Bronchial epithelial cell (primary cell): ENCODE data around the gene ABCG8. TPM values are rescaled to one million over a fixed set of nuclear protein-coding genes. Genes with fewer than 3 reads are reported as not detected.

Source experiments
- DNase-seq: peaks from one replicate; pipeline ENCODE4 v3.0.0-alpha.2; 2010; ENCODE audit warnings: low read depth
- FAIRE-seq: peaks from 2 replicates; lab custom pipeline; 2011; peaks lifted over from hg19 to GRCh38; lab: Jason Lieb, UNC
- H3K27me3 ChIP-seq: 2 replicates; pipeline ENCODE4 v1.5.1; 2011; ENCODE audit warnings: low read length; ENCODE audit not compliant: control insufficient read depth, insufficient read depth
- H3K36me3 ChIP-seq: 2 replicates; pipeline ENCODE4 v1.5.1; 2011; ENCODE audit warnings: low read length; ENCODE audit not compliant: control insufficient read depth, insufficient read depth
- H3K4me3 ChIP-seq: 2 replicates; pipeline ENCODE4 v1.5.1; 2011; ENCODE audit warnings: mild to moderate bottlenecking, low read depth, low read length, control low read depth
- CTCF ChIP-seq: IDR thresholded peaks from 2 replicates; pipeline ENCODE4 v1.5.1; 2011; ENCODE audit warnings: mild to moderate bottlenecking, moderate library complexity, low read length, control low read depth, inconsistent platforms; ENCODE audit not compliant: insufficient read depth, severe bottlenecking
- total RNA-seq: library from RNA; depleted of rRNA; stranded (reverse); fragments of >200 nt; gene quantifications from 2 replicates; pipeline ENCODE4 v1.2.1, GENCODE V29; 2014

The ABCG8 gene
- total RNA-seq, 1 donor from 2014 or later: not detected

GRCh38 chr2:43896906-43897305 lies 58.1 kb downstream of the ABCG8 start:
- no peak for FAIRE-seq
- H3K27me3 ChIP-seq: no peaks in the 10 kb centered on the region
- no peak for TF ChIP-seq CTCF
- no peak overlapping the region for H3K4me3 ChIP-seq
- no peak for DNase-seq
- H3K36me3 ChIP-seq: peaks cover 11% of the 10 kb centered on the region

- TF ChIP-seq CTCF: no peak
- peaks cover 8% of the 10 kb centered on the region for H3K36me3 ChIP-seq
- no peak for DNase-seq
- no peak for FAIRE-seq
- no peaks in the 10 kb centered on the region for H3K27me3 ChIP-seq
- H3K4me3 ChIP-seq: no peak overlapping the region
Measured at GRCh38 chr2:43897492-43897891, 58.7 kb downstream of the ABCG8 start.

DNA sequence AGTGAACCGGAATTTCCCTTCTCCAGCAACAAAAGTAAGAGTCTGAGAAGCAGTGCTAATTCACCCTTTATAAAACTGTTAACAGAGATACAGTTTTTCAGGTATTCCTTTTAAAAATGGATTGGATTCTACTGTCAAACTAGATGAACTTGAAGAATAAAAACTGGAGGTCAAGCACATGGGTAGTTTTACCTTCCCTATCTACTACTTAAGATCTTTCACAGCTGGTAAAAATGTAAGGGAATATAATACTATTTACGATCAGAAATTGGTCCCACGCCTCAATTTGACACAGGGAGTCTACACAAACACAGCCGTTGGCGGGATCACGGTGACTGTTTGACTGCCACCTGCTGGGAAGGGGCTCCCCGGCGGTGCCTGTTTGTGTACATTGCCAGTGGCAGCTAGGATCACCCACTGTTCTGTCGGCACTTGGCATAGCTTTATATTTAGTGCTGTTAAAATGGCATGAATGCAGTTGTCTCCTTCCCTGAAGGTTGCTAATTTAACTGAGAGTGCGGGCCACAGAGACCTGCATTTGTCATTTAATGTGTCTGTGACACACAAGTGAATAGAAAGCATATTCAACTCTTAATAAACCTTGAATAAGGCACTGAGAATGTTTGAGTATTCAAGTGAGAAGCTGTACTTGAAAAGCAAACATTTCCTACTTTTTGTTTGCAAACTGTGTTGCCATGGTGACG lies 59.5 kb downstream of the ABCG8 start:
- H3K4me3 ChIP-seq: no peak overlapping the region
- DNase-seq (peak; percentile 15), FAIRE-seq (no peak)
- peaks cover 8% of the 10 kb centered on the region for H3K36me3 ChIP-seq
- no peaks in the 10 kb centered on the region for H3K27me3 ChIP-seq
- TF ChIP-seq CTCF: peak; percentile 65

DNA sequence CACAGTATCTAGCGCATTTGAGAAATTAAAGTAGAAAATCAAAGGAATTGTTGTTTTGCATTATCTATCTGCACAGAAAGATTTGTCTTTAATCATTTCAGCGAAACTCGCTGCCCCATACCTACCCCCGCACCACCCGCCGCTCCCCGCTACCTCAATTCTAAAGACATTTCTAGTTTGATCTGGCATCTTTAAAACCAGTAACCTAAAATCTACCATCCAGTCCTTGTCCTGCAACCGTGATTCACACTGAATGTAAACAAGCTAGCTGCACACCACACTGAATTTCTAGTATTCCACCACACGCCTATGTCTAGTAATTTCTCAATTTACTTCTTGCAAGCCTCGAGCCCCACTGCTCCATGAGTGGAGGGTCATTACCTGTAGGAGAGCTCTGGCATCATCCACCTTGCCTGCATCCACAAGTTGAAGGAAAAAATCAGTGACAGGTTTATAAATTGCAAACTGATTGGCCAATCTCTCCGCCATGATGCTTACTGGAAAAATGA lies 60.1 kb downstream of the ABCG8 start:
- FAIRE-seq (no peak), DNase-seq (peak; percentile 18)
- H3K4me3 ChIP-seq: no peak overlapping the region
- H3K36me3 ChIP-seq: peaks cover 8% of the 10 kb centered on the region
- H3K27me3 ChIP-seq: no peaks in the 10 kb centered on the region
- no peak for TF ChIP-seq CTCF

DNA sequence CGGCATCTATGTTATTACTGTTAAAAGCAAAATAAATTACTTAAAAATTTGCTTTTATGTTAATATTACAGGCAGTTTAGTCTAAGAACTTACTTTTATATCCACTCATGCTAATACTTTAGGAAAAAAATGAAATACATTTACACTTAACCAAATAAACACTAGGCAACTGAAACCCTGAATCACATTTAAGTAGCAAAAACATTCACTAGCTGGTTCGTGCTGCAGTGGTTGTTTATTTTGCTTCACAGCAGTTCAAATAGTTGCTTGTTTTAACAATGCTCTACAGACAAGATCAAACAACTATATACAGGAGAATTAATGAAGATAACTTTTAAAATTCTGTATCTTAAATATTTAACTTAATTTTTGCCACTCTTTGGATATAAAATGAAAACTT lies 60.8 kb downstream of the ABCG8 start:
- H3K36me3 ChIP-seq: peaks cover 6% of the 10 kb centered on the region
- no peaks in the 10 kb centered on the region for H3K27me3 ChIP-seq
- no peak for FAIRE-seq
- H3K4me3 ChIP-seq: no peak overlapping the region
- DNase-seq: no peak
- TF ChIP-seq CTCF: no peak
